Measurements from ENCODE around the gene KIF2A. TPM values are rescaled to one million over a fixed set of nuclear protein-coding genes. Genes with fewer than 3 reads are reported as not detected.

The KIF2A gene
- total and polyA plus RNA-seq, 2 of the 8 experiments (the other 6 are each of a cell fraction or from before 2014, with no cell fraction given) = 18.4 to 97.1 TPM

- TF ChIP-seq E2F6 (IDR thresholded peaks at IDR 0.05) = no peak
These were observed 2.4 kb downstream of the KIF2A start (continued) for GRCh38 chr5:62308439-62308838.

Measured in H1 (cell line).